Measurements from ENCODE around the gene F2R.

DNA sequence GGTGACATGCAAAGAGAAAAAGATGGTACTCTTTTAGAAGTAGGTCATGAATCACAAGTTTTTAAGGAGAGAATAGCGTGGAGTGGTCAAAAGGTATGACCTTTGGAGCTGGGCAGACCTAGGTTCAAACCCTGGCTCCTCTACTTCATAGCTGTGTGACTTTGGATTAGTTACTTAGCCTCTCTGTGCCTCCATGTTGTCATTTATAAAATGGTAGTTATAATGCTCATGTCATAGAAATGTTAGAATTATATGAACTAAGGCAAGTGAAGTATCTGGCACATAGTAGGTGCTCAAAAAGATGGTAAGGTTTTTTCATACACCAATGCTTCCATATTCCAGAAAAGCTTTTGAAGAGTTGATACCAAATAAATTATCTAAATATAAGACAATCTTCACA lies 7.3 kb downstream of the F2R start:
- TF ChIP-seq, protein P1, sequence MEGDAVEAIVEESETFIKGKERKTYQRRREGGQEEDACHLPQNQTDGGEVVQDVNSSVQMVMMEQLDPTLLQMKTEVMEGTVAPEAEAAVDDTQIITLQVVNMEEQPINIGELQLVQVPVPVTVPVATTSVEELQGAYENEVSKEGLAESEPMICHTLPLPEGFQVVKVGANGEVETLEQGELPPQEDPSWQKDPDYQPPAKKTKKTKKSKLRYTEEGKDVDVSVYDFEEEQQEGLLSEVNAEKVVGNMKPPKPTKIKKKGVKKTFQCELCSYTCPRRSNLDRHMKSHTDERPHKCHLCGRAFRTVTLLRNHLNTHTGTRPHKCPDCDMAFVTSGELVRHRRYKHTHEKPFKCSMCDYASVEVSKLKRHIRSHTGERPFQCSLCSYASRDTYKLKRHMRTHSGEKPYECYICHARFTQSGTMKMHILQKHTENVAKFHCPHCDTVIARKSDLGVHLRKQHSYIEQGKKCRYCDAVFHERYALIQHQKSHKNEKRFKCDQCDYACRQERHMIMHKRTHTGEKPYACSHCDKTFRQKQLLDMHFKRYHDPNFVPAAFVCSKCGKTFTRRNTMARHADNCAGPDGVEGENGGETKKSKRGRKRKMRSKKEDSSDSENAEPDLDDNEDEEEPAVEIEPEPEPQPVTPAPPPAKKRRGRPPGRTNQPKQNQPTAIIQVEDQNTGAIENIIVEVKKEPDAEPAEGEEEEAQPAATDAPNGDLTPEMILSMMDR (IDR thresholded peaks at IDR 0.05 in 4 of 5, conservative IDR thresholded peaks at IDR 0.05 in 1 of 5), result no peak
- TF ChIP-seq POLR2A (IDR thresholded peaks at IDR 0.05), result no peak

All from gastrocnemius medialis (tissue), 4 donors.